Measurements from ENCODE around the gene PNKP. TPM values are rescaled to one million over a fixed set of nuclear protein-coding genes. Genes with fewer than 3 reads are reported as not detected.

PNKP gene
- total and polyA plus RNA-seq, 9 of the 15 experiments (the other 6 are each of a cell fraction or from before 2014, with no cell fraction given): 2.8 to 85.4 (median 25.3) TPM

DNA sequence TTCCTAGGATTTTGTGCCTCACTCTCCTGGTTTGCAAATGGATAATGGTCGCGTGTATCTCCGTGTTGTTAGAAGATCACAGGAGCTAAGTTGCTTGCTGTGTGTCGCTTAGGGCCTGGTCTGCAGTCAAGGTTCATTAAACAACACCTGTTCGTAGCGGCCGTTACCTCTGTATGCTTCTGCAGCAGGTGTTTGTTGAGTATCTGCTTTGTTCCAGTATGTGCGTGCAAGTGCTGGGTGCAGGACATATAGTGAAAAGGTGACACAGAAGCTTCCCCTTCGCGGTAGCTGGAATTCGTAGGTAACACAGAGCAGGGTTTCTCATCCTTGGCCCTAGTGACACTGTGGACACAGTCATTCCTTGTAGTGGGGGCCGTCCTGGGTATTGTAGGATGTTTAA lies 43.9 kb downstream of the PNKP start:
- no peak for ATAC-seq
- no TSS peak for BruUV-seq (replicated peaks)
- H3K4me2 ChIP-seq (ENCODE audit: insufficient read depth, low read length): no peak overlapping the region
- H3K36me3 ChIP-seq (ENCODE audit: control insufficient read depth, insufficient read depth, low read length): peaks cover 52% of the 10 kb centered on the region
- no peaks in the 10 kb centered on the region for H3K9me1 ChIP-seq (ENCODE audit: control insufficient read depth, insufficient read depth, low read length)
- no peak overlapping the region for H3K9ac ChIP-seq (ENCODE audit: insufficient read depth in 1 of 2, low read depth in 2 of 2, low read length in 2 of 2)
- ChIA-PET CTCF (ENCODE audit: low intra/inter-chr PET ratio) (no interaction called here), POLR2A (no interaction called here)
- H3K9me3 ChIP-seq (replicated peaks; ENCODE audit: control insufficient read depth, insufficient read depth, low read depth, low read length): no peaks in the 10 kb centered on the region
- peaks cover 51% of the 10 kb centered on the region for H3K79me2 ChIP-seq (ENCODE audit: control insufficient read depth, insufficient read depth, low read length)
- no peaks in the 10 kb centered on the region for H3K27me3 ChIP-seq (ENCODE audit: control insufficient read depth in 2 of 2, insufficient read depth in 2 of 2, low read length in 2 of 2)
- no peak overlapping the region for H2AFZ ChIP-seq (ENCODE audit: low read depth, low read length)
- no peak for FAIRE-seq
- no peak overlapping the region for H3K4me3 ChIP-seq
- DNase-seq (ENCODE audit: extremely low read depth in 1 of 4, low spot score in 3 of 4): no peak
- peaks cover 17 to 38% of the 10 kb centered on the region in 2 experiments for H3K4me1 ChIP-seq (replicated peaks in 1 of 2; ENCODE audit: control insufficient read depth in 2 of 2, insufficient read depth in 2 of 2, low read length in 2 of 2)
- H4K20me1 ChIP-seq (replicated peaks; ENCODE audit: control insufficient read depth, insufficient read depth, low read length): 0 out of 2 replicates have a peak, but pooled peaks cover 3% of the 10 kb centered on the region
- H3K27ac ChIP-seq (ENCODE audit: extremely low read depth, low read depth, low read length): no peak overlapping the region
- in situ Hi-C loops (cut with MboI) (no loop called here), intact Hi-C loops (cut with micrococcal nuclease) (no loop called here)
- 90% methylated on average over 12 of the region's 12 CpGs for WGBS (ENCODE audit: insufficient coverage, low coverage, missing lambda C conversion rate)
- TF ChIP-seq, protein P1, sequence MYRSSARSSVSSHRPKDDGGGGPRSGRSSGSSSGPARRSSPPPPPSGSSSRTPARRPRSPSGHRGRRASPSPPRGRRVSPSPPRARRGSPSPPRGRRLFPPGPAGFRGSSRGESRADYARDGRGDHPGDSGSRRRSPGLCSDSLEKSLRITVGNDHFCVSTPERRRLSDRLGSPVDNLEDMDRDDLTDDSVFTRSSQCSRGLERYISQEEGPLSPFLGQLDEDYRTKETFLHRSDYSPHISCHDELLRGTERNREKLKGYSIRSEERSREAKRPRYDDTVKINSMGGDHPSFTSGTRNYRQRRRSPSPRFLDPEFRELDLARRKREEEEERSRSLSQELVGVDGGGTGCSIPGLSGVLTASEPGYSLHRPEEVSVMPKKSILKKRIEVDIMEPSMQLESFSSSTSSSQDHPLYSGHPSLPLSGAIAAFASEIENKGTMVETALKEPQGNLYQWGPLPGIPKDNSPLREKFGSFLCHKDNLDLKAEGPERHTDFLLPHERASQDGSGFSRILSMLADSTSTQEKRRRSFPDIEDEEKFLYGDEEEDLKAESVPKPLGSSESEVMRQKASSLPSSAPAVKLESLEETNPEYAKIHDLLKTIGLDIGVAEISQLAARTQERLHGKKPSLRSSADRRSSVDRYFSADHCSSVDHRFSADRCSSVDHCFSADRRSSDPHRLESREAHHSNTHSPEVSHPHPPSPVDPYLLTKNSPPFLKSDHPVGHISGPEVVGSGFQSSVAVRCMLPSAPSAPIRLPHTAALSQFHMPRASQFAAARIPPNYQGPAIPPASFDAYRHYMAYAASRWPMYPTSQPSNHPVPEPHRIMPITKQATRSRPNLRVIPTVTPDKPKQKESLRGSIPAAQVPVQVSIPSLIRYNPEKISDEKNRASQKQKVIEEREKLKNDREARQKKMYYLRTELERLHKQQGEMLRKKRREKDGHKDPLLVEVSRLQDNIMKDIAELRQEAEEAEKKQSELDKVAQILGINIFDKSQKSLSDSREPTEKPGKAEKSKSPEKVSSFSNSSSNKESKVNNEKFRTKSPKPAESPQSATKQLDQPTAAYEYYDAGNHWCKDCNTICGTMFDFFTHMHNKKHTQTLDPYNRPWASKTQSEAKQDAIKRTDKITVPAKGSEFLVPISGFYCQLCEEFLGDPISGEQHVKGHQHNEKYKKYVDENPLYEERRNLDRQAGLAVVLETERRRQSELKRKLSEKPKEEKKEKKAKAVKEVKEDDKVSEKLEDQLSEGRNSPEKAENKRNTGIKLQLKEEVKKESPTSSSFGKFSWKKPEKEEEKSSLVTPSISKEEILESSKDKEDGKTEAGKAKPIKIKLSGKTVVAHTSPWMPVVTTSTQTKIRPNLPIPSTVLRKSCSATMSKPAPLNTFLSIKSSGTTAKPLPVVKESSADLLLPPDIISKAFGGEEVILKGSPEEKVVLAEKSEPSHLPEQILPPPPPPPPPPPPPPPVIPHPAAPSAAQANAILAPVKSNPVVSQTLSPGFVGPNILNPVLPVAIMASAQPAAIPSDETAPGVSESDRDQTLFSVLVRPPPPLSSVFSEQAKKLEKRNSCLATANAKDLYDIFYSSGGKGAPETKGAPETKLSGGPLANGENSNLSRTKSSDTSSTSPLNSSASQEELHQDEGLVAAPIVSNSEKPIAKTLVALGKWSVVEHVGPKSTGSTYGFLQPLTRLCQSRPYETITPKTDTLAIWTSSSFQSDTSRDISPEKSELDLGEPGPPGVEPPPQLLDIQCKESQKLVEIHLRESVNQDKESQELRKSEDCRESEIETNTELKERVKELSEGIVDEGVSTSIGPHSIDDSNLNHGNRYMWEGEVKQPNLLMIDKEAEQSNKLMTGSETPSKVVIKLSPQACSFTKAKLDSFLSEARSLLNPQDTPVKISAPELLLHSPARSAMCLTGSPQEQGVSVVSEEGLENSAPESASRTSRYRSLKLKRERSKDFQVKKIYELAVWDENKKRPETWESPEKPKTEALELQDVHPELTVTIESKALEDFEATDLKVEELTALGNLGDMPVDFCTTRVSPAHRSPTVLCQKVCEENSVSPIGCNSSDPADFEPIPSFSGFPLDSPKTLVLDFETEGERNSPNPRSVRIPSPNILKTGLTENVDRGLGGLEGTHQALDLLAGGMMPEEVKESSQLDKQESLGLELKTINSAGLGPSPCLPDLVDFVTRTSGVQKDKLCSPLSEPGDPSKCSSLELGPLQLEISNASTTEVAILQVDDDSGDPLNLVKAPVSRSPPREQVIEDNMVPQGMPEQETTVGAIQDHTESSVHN (IDR thresholded peaks at IDR 0.05; ENCODE audit: borderline replicate concordance in 1 of 2, low read depth in 1 of 2): no peak
- no peak for TF ChIP-seq PHB2 (IDR thresholded peaks at IDR 0.05; ENCODE audit: low read depth)
- TF ChIP-seq PCBP1 (IDR thresholded peaks at IDR 0.05; ENCODE audit: low read depth, low read length, poor library complexity, severe bottlenecking): no peak
- no peak for TF ChIP-seq MTA1 (IDR thresholded peaks at IDR 0.05; ENCODE audit: borderline replicate concordance)
- TF ChIP-seq, protein P2, sequence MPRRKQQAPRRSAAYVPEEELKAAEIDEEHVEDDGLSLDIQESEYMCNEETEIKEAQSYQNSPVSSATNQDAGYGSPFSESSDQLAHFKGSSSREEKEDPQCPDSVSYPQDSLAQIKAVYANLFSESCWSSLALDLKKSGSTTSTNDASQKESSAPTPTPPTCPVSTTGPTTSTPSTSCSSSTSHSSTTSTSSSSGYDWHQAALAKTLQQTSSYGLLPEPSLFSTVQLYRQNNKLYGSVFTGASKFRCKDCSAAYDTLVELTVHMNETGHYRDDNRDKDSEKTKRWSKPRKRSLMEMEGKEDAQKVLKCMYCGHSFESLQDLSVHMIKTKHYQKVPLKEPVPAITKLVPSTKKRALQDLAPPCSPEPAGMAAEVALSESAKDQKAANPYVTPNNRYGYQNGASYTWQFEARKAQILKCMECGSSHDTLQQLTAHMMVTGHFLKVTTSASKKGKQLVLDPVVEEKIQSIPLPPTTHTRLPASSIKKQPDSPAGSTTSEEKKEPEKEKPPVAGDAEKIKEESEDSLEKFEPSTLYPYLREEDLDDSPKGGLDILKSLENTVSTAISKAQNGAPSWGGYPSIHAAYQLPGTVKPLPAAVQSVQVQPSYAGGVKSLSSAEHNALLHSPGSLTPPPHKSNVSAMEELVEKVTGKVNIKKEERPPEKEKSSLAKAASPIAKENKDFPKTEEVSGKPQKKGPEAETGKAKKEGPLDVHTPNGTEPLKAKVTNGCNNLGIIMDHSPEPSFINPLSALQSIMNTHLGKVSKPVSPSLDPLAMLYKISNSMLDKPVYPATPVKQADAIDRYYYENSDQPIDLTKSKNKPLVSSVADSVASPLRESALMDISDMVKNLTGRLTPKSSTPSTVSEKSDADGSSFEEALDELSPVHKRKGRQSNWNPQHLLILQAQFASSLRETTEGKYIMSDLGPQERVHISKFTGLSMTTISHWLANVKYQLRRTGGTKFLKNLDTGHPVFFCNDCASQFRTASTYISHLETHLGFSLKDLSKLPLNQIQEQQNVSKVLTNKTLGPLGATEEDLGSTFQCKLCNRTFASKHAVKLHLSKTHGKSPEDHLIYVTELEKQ (CRISPR knock-in tag; IDR thresholded peaks at IDR 0.05): no peak
- no peak for TF ChIP-seq SNRNP70 (optimal IDR thresholded peaks at IDR 0.05; ENCODE audit: low read depth, low read length)
- TF ChIP-seq NR2C1 (IDR thresholded peaks at IDR 0.05): no peak
- no peak for TF ChIP-seq NR2C1 (tag; IDR thresholded peaks at IDR 0.05)
- TF ChIP-seq SRF (CRISPR knock-in tag; IDR thresholded peaks at IDR 0.05): no peak
